HCT116 (cell line): Measurements from ENCODE around the gene PKD2. TPM values are rescaled to one million over a fixed set of nuclear protein-coding genes. Genes with fewer than 3 reads are reported as not detected.

Source experiments
- ATAC-seq: fragments of 200-7000 bp; cut with Tn5 transposase; 2 replicates; pipeline ENCODE4 v1.9.1; 2020; ENCODE audit warnings: mild to moderate bottlenecking, moderate library complexity
- BruUV-seq: library from RNA; stranded (reverse); fragments of 400-500 nt; replicated peaks from 2 replicates; lab custom pipeline; 2021; lab: Mats Ljungman, UMichigan
- CTCF ChIA-PET: fragments of 300-600 bp; sonication (Branson Sonifier 250); formaldehyde crosslinking; loops from one replicate; lab custom pipeline; 2021; ENCODE audit warnings: antibody characterized with exemption; lab: Charles Lee
- POLR2A ChIA-PET: fragments of 300-600, 350-600 bp; sonication (Branson Sonifier 250); formaldehyde crosslinking; loops from one replicate; lab custom pipeline; 2021; ENCODE audit warnings: antibody characterized with exemption; lab: Charles Lee
- RAD21 ChIA-PET, 2 experiments: fragments of 300-600 bp; sonication (Branson Sonifier 250); formaldehyde crosslinking; loops; one replicate each; lab custom pipeline; 2023; ENCODE audit warnings: low total read pairs in 2 of 2; ENCODE audit not compliant: uncharacterized antibody in 2 of 2, unreplicated experiment in 2 of 2, low non-redundant PET in 1 of 2; lab: Charles Lee
- DNase-seq: peaks from one replicate; pipeline ENCODE4 v3.0.0-alpha.2; 2010; ENCODE audit warnings: low read depth, low spot score
- H2AFZ ChIP-seq: fragments of 200-600 bp; shearing (Covaris generic), sonication (generic); 2 replicates; pipeline ENCODE4 v1.6.1; 2017; ENCODE audit warnings: low read depth, mixed run types, mixed read lengths, antibody characterized with exemption, low read length; ENCODE audit not compliant: poor library complexity, severe bottlenecking
- H3K27ac ChIP-seq: 2 replicates; pipeline ENCODE4 v1.5.1; 2012; ENCODE audit warnings: low read depth, low read length
- H3K27me3 ChIP-seq: fragments of 200-600 bp; sonication (generic); 2 replicates; pipeline ENCODE4 v1.6.1; 2016; ENCODE audit warnings: mixed run types, low read length, mixed read lengths; ENCODE audit not compliant: insufficient read depth
- H3K36me3 ChIP-seq, 2 experiments: fragments of 200-500 bp in 1 of 2; fragments of 200-600 bp in 1 of 2; sonication (Bioruptor generic) in 1 of 2; sonication (generic) in 1 of 2; 2 replicates each; pipeline versions ENCODE4 v1.5.1 to v1.6.1; 2014 to 2016; ENCODE audit warnings: low read length in 2 of 2, inconsistent platforms in 1 of 2, mixed read lengths in 1 of 2, mixed run types in 1 of 2; ENCODE audit not compliant: insufficient read depth in 2 of 2, control insufficient read depth in 1 of 2
- H3K4me1 ChIP-seq, 2 experiments: fragments of 200-600 bp in 1 of 2; sonication (generic) in 1 of 2; 2 replicates each; pipeline versions ENCODE4 v1.5.1 to v1.6.1; 2012 to 2017; ENCODE audit warnings: low read length in 2 of 2, inconsistent platforms in 1 of 2, mild to moderate bottlenecking in 1 of 2, mixed read lengths in 1 of 2, mixed run types in 1 of 2, moderate library complexity in 1 of 2; ENCODE audit not compliant: insufficient read depth in 2 of 2, control insufficient read depth in 1 of 2
- H3K4me2 ChIP-seq: fragments of 200-600 bp; sonication (generic); 2 replicates; pipeline ENCODE4 v1.6.1; 2017; ENCODE audit warnings: mixed run types, low read length, mixed read lengths
- H3K4me3 ChIP-seq, 2 experiments: fragments of 200-600 bp in 1 of 2; sonication (generic) in 1 of 2; replicated peaks in 1 of 2; 2 replicates each; pipeline ENCODE4 v1.5.1; 2011 to 2016; ENCODE audit warnings: low read length in 2 of 2, control low read depth in 1 of 2, low read depth in 1 of 2, mild to moderate bottlenecking in 1 of 2, mixed read lengths in 1 of 2, mixed run types in 1 of 2
- H3K79me2 ChIP-seq: fragments of 200-600 bp; sonication (generic); 2 replicates; pipeline ENCODE4 v1.6.1; 2017; ENCODE audit warnings: mild to moderate bottlenecking, mixed run types, low read length, moderate library complexity, mixed read lengths; ENCODE audit not compliant: insufficient read depth
- H3K9ac ChIP-seq: fragments of 200-600 bp; sonication (generic); 2 replicates; pipeline ENCODE4 v1.6.1; 2016; ENCODE audit warnings: low read length, mixed read lengths
- H3K9me2 ChIP-seq: fragments of 200-600 bp; sonication (generic), shearing (Covaris generic); 2 replicates; pipeline ENCODE4 v1.6.1; 2017; ENCODE audit warnings: mixed run types, mild to moderate bottlenecking, moderate library complexity; ENCODE audit not compliant: insufficient read depth
- H3K9me3 ChIP-seq, 2 experiments: fragments of 200-500 bp in 1 of 2; fragments of 200-600 bp in 1 of 2; sonication (Bioruptor generic) in 1 of 2; sonication (generic) in 1 of 2; 2 replicates each; pipeline ENCODE4 v1.6.1; 2014 to 2017; ENCODE audit warnings: low read length in 2 of 2, mixed read lengths in 2 of 2, inconsistent platforms in 1 of 2, low read depth in 1 of 2, mild to moderate bottlenecking in 1 of 2, mixed run types in 1 of 2, moderate library complexity in 1 of 2; ENCODE audit not compliant: control insufficient read depth in 1 of 2, insufficient read depth in 1 of 2
- H4K20me1 ChIP-seq: fragments of 200-600 bp; sonication (generic), shearing (Covaris generic); 2 replicates; pipeline ENCODE4 v1.6.1; 2017; ENCODE audit warnings: mixed run types, mild to moderate bottlenecking, moderate library complexity; ENCODE audit not compliant: insufficient read depth
- EGR1 ChIP-seq: IDR thresholded peaks from 2 replicates; pipeline ENCODE4 v1.6.1; 2012; ENCODE audit warnings: low read depth
- POLR2AphosphoS5 ChIP-seq: IDR thresholded peaks from 2 replicates; pipeline ENCODE4 v1.6.1; 2011; ENCODE audit warnings: mild to moderate bottlenecking, low read depth, low read length, moderate library complexity
- SIN3A ChIP-seq: IDR thresholded peaks from 2 replicates; pipeline ENCODE4 v1.6.1; 2012; ENCODE audit warnings: low read depth
- ZFX ChIP-seq: fragments of 450-650 bp; IDR thresholded peaks from 2 replicates; pipeline ENCODE4 v1.6.1; 2017
- intact Hi-C: fragments of 100-400 bp; cut with micrococcal nuclease; formaldehyde crosslinking; loops from 2 replicates; pipeline ENCODE4 v1.10.0; 2022
- total RNA-seq: library from RNA; stranded (reverse); gene quantifications from one replicate; pipeline ENCODE4 v1.2.1, GENCODE V29; 2021; ENCODE audit not compliant: unreplicated experiment
- TF ChIP-seq, protein P1 (sequence below): IDR thresholded peaks from 2 replicates; pipeline ENCODE4 v1.6.1; 2011; ENCODE audit warnings: mild to moderate bottlenecking, low read length, moderate library complexity; ENCODE audit not compliant: insufficient replicate concordance; ENCODE audit errors: extremely low read depth
- TF ChIP-seq, protein P2 (sequence below): IDR thresholded peaks from 2 replicates; pipeline ENCODE4 v1.6.1; 2012; ENCODE audit warnings: low read depth
- TF ChIP-seq, protein P3 (sequence below), 3 experiments: fragments of 200-600 bp in 1 of 3; sonication (generic) in 1 of 3; IDR thresholded peaks in 2 of 3; conservative IDR thresholded peaks in 1 of 3; 2 replicates each; pipeline ENCODE4 v1.5.1; 2012 to 2017; ENCODE audit warnings: low read depth in 2 of 3, low read length in 2 of 3, antibody characterized with exemption in 1 of 3, borderline replicate concordance in 1 of 3, control low read depth in 1 of 3, mild to moderate bottlenecking in 1 of 3, mixed read lengths in 1 of 3, mixed run types in 1 of 3, moderate library complexity in 1 of 3; ENCODE audit not compliant: insufficient read depth in 1 of 3

PKD2 gene
- total RNA-seq, 1 experiment from 2014 or later = 10.1 TPM

GRCh38 chr4:87995435-87995834 lies 12.0 kb upstream of the PKD2 start:
- intact Hi-C loops = no loop called here
- Histone ChIP-seq H3K27ac (no peak overlapping the region), H3K36me3 (no peaks in the 10 kb centered on the region), H3K4me2 (no peak overlapping the region), H4K20me1 (no peaks in the 10 kb centered on the region), H3K4me3 (no peak overlapping the region), H3K9ac (no peak overlapping the region), H3K27me3 (no peaks in the 10 kb centered on the region)
- DNase-seq = no peak
- RAD21 ChIA-PET = no interaction called here
- POLR2A ChIA-PET = no interaction called here
- no TSS peak for BruUV-seq
- TF ChIP-seq SIN3A (no peak), POLR2AphosphoS5 (no peak), EGR1 (no peak), ZFX (no peak)
- TF ChIP-seq, protein P1, sequence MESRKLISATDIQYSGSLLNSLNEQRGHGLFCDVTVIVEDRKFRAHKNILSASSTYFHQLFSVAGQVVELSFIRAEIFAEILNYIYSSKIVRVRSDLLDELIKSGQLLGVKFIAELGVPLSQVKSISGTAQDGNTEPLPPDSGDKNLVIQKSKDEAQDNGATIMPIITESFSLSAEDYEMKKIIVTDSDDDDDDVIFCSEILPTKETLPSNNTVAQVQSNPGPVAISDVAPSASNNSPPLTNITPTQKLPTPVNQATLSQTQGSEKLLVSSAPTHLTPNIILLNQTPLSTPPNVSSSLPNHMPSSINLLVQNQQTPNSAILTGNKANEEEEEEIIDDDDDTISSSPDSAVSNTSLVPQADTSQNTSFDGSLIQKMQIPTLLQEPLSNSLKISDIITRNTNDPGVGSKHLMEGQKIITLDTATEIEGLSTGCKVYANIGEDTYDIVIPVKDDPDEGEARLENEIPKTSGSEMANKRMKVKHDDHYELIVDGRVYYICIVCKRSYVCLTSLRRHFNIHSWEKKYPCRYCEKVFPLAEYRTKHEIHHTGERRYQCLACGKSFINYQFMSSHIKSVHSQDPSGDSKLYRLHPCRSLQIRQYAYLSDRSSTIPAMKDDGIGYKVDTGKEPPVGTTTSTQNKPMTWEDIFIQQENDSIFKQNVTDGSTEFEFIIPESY = no peak
- TF ChIP-seq, protein P2, sequence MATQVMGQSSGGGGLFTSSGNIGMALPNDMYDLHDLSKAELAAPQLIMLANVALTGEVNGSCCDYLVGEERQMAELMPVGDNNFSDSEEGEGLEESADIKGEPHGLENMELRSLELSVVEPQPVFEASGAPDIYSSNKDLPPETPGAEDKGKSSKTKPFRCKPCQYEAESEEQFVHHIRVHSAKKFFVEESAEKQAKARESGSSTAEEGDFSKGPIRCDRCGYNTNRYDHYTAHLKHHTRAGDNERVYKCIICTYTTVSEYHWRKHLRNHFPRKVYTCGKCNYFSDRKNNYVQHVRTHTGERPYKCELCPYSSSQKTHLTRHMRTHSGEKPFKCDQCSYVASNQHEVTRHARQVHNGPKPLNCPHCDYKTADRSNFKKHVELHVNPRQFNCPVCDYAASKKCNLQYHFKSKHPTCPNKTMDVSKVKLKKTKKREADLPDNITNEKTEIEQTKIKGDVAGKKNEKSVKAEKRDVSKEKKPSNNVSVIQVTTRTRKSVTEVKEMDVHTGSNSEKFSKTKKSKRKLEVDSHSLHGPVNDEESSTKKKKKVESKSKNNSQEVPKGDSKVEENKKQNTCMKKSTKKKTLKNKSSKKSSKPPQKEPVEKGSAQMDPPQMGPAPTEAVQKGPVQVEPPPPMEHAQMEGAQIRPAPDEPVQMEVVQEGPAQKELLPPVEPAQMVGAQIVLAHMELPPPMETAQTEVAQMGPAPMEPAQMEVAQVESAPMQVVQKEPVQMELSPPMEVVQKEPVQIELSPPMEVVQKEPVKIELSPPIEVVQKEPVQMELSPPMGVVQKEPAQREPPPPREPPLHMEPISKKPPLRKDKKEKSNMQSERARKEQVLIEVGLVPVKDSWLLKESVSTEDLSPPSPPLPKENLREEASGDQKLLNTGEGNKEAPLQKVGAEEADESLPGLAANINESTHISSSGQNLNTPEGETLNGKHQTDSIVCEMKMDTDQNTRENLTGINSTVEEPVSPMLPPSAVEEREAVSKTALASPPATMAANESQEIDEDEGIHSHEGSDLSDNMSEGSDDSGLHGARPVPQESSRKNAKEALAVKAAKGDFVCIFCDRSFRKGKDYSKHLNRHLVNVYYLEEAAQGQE = no peak
- TF ChIP-seq, protein P3, sequence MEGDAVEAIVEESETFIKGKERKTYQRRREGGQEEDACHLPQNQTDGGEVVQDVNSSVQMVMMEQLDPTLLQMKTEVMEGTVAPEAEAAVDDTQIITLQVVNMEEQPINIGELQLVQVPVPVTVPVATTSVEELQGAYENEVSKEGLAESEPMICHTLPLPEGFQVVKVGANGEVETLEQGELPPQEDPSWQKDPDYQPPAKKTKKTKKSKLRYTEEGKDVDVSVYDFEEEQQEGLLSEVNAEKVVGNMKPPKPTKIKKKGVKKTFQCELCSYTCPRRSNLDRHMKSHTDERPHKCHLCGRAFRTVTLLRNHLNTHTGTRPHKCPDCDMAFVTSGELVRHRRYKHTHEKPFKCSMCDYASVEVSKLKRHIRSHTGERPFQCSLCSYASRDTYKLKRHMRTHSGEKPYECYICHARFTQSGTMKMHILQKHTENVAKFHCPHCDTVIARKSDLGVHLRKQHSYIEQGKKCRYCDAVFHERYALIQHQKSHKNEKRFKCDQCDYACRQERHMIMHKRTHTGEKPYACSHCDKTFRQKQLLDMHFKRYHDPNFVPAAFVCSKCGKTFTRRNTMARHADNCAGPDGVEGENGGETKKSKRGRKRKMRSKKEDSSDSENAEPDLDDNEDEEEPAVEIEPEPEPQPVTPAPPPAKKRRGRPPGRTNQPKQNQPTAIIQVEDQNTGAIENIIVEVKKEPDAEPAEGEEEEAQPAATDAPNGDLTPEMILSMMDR (IDR thresholded peaks at IDR 0.05 in 2 of 3, conservative IDR thresholded peaks at IDR 0.05 in 1 of 3; ENCODE audit: borderline replicate concordance in 1 of 3, insufficient read depth in 1 of 3, low read depth in 2 of 3, low read length in 2 of 3) = no peak
- TF ChIP-seq, all 23 proteins: peak for 0
- H3K79me2 ChIP-seq = no peaks in the 10 kb centered on the region
- no peak for ATAC-seq
- H3K9me2 ChIP-seq = peaks cover 2% of the 10 kb centered on the region; the same call in 1 of the 2 replicates
- CTCF ChIA-PET = interaction anchor here (2.3 kb wide), 1 partner anchor 9 kb away, joined by 6 read pairs; no protein-coding TSS in a partner anchor
- H2AFZ ChIP-seq = no peak overlapping the region
- no peaks in the 10 kb centered on the region for H3K9me3 ChIP-seq
- H3K4me1 ChIP-seq = no peaks in the 10 kb centered on the region
